Smooth muscle cell (in vitro differentiated cells): Measurements from ENCODE around the gene AGAP1. TPM values are rescaled to one million over a fixed set of nuclear protein-coding genes. Genes with fewer than 3 reads are reported as not detected.

Experiments used
- DNase-seq: peaks from one replicate; lab custom pipeline; 2025; ENCODE audit not compliant: unreplicated experiment; lab: John Stamatoyannopoulos, UW
- H2AFZ ChIP-seq: fragments of 200-600 bp; sonication (generic); 2 replicates; pipeline ENCODE4 v1.6.0; 2016; ENCODE audit warnings: antibody characterized with exemption, low read depth, mild to moderate bottlenecking
- H3F3A ChIP-seq: fragments of 200-600 bp; sonication (generic); 2 replicates; pipeline ENCODE4 v1.6.0; 2017; ENCODE audit warnings: antibody characterized with exemption, low read depth
- H3K27ac ChIP-seq: fragments of 200-600 bp; sonication (generic); 2 replicates; pipeline ENCODE4 v1.5.1; 2016; ENCODE audit warnings: low read depth, mild to moderate bottlenecking
- H3K27me3 ChIP-seq: fragments of 200-600 bp; sonication (generic); 2 replicates; pipeline ENCODE4 v1.6.1; 2016; ENCODE audit warnings: low read depth, mild to moderate bottlenecking
- H3K36me3 ChIP-seq: fragments of 200-600 bp; sonication (generic); 2 replicates; pipeline ENCODE4 v1.5.1; 2016; ENCODE audit warnings: low read depth
- H3K4me1 ChIP-seq: fragments of 200-600 bp; sonication (generic); 2 replicates; pipeline ENCODE4 v1.5.1; 2016; ENCODE audit warnings: low read depth
- H3K4me2 ChIP-seq: fragments of 200-600 bp; sonication (generic); 2 replicates; pipeline ENCODE4 v1.6.0; 2016; ENCODE audit warnings: mild to moderate bottlenecking
- H3K4me3 ChIP-seq: fragments of 200-600 bp; sonication (generic); 2 replicates; pipeline ENCODE4 v1.5.1; 2016; ENCODE audit warnings: mild to moderate bottlenecking
- H3K79me2 ChIP-seq: fragments of 200-600 bp; sonication (generic); 2 replicates; pipeline ENCODE4 v1.6.0; 2016; ENCODE audit warnings: low read depth, mild to moderate bottlenecking
- H3K9ac ChIP-seq: fragments of 200-600 bp; sonication (generic); 2 replicates; pipeline ENCODE4 v1.6.0; 2016; ENCODE audit warnings: low read depth
- H3K9me3 ChIP-seq: fragments of 200-600 bp; sonication (generic); replicated peaks from 2 replicates; pipeline ENCODE4 v1.5.1; 2016; ENCODE audit warnings: low read depth
- H4K20me1 ChIP-seq: fragments of 200-600 bp; sonication (generic); 2 replicates; pipeline ENCODE4 v1.6.0; 2016; ENCODE audit warnings: low read depth
- WGBS: methylation state at CpG from one replicate; pipeline ENCODE4 v1.1.7; 2016; ENCODE audit warnings: low lambda C conversion rate; 5-methylcytosine and 5-hydroxymethylcytosine counted together
- polyA plus RNA-seq: library from polyadenylated mRNA; unstranded; fragments of >200 nt; fragmentation: Nextera tagmentation; extraction: Ambion mirVana; gene quantifications from 2 replicates; pipeline ENCODE4 v1.2.1, GENCODE V29; 2016
- total RNA-seq: library from RNA; depleted of rRNA; stranded (reverse); fragments of >200 nt; gene quantifications from 2 replicates; pipeline ENCODE4 v1.2.3, GENCODE V29; 2014
- TF ChIP-seq, protein P1 (sequence below): fragments of 200-600 bp; sonication (generic); IDR thresholded peaks from 2 replicates; pipeline ENCODE4 v1.5.1; 2017; ENCODE audit warnings: borderline replicate concordance, mild to moderate bottlenecking, antibody characterized with exemption; ENCODE audit not compliant: insufficient read depth, poor library complexity, severe bottlenecking

AGAP1 gene
- total and polyA plus RNA-seq, 2 experiments from 2014 or later: 3.9 to 9.8 TPM

GRCh38 chr2:235512699-235513053, 18.8 kb downstream of the AGAP1 start:
- Histone ChIP-seq H4K20me1 (peaks cover 96% of the 10 kb centered on the region), H3K27ac (no peak overlapping the region), H3F3A (no peaks in the 10 kb centered on the region), H3K4me1 (peaks cover 9% of the 10 kb centered on the region), H3K79me2 (peaks cover 83% of the 10 kb centered on the region), H3K36me3 (no peaks in the 10 kb centered on the region), H3K4me3 (no peak overlapping the region), H3K9me3 (no peaks in the 10 kb centered on the region), H2AFZ (no peak overlapping the region), H3K9ac (no peak overlapping the region), H3K4me2 (no peak overlapping the region), H3K27me3 (no peaks in the 10 kb centered on the region)
- no peak for DNase-seq
- TF ChIP-seq, protein P1, sequence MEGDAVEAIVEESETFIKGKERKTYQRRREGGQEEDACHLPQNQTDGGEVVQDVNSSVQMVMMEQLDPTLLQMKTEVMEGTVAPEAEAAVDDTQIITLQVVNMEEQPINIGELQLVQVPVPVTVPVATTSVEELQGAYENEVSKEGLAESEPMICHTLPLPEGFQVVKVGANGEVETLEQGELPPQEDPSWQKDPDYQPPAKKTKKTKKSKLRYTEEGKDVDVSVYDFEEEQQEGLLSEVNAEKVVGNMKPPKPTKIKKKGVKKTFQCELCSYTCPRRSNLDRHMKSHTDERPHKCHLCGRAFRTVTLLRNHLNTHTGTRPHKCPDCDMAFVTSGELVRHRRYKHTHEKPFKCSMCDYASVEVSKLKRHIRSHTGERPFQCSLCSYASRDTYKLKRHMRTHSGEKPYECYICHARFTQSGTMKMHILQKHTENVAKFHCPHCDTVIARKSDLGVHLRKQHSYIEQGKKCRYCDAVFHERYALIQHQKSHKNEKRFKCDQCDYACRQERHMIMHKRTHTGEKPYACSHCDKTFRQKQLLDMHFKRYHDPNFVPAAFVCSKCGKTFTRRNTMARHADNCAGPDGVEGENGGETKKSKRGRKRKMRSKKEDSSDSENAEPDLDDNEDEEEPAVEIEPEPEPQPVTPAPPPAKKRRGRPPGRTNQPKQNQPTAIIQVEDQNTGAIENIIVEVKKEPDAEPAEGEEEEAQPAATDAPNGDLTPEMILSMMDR: no peak
- WGBS: 99% methylated on average over 4 of the region's 4 CpGs

DNA sequence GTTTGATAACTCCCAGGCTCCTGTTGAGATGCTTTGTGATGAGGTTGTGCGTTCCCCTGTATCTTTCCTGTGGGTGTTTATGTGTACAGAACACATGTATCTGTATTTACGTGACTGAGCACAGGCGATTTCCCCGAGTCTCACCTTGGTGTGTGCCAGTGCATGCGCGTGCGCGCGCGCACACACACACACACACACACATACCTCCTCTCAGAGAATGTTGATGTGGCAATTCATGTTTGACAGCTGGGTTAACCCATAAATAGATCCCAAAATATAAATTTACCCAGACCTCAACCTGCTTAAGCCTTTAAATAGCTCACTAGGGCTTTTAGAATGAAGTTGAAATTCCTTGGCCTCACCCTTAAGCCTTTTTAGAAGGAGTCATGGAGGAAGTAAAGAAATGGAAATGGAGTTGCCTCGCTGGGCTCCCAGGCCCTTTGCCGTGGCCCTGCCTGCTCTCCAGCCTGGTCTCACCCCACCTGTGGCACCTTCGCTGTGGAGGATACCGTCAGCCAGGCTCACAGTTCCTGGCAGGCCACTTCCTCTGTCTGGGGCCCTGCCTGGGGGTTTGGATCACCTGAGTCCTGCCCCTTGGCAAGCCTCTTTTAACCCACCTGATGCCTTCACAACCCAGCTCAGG, 20.3 kb downstream of the AGAP1 start:
- Histone ChIP-seq H3K4me1 (peaks cover 9% of the 10 kb centered on the region), H3F3A (no peaks in the 10 kb centered on the region), H3K27me3 (no peaks in the 10 kb centered on the region), H3K36me3 (no peaks in the 10 kb centered on the region), H3K27ac (no peak overlapping the region), H3K79me2 (peaks cover 83% of the 10 kb centered on the region), H3K4me2 (no peak overlapping the region), H3K9ac (no peak overlapping the region), H4K20me1 (peaks cover 96% of the 10 kb centered on the region), H3K9me3 (no peaks in the 10 kb centered on the region), H3K4me3 (no peak overlapping the region), H2AFZ (no peak overlapping the region)
- TF ChIP-seq, protein P1: no peak
- WGBS: 95% methylated on average over 14 of the region's 14 CpGs
- DNase-seq: no peak

DNA sequence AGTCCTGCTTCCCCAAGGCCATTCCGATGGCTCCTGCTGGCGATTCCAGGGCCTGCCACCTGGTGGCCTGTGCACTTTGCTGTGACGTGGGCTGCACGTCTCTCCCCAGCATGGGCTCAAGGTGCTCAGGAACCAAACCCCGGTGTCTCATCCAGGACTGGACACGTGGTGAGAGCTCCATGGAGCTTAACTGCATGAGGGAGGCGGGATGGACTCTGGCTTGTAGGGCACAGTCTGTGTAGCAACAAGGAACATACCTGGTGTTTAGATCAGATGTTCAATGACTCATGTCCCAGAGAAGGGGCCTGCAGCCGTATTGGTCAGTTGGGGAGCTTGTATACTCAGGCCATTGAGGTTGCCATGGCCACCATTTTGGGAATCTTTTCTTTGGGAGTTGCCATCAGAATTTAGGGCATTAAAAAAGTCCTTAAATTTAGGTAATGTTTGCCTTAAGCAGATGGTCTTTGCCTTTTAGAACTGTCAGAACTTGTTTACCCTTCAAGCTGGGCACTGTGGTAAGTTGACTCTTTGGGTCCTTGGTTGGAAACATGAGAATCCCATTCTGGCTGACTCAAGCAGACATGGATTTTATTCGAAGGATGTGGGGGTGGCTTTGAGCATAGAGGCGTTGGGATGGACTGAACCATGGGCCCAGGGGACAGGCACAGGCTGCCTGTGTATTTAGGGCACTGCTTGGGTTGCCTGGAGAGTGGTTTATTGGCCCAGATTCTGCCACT, 21.0 kb downstream of the AGAP1 start:
- 95% methylated on average over 10 of the region's 10 CpGs for WGBS
- TF ChIP-seq, protein P1: no peak
- no peaks in the 10 kb centered on the region for H3K27me3 ChIP-seq
- no peak for DNase-seq
- H3K4me3 ChIP-seq: no peak overlapping the region
- no peaks in the 10 kb centered on the region for H3F3A ChIP-seq
- H3K27ac ChIP-seq: no peak overlapping the region
- H3K36me3 ChIP-seq: no peaks in the 10 kb centered on the region
- H3K79me2 ChIP-seq: peaks cover 83% of the 10 kb centered on the region
- peaks cover 96% of the 10 kb centered on the region for H4K20me1 ChIP-seq
- H2AFZ ChIP-seq: no peak overlapping the region
- H3K4me1 ChIP-seq: peaks cover 9% of the 10 kb centered on the region
- H3K9me3 ChIP-seq: no peaks in the 10 kb centered on the region
- H3K4me2 ChIP-seq: no peak overlapping the region
- H3K9ac ChIP-seq: no peak overlapping the region
